IMR-90 (cell line): Measurements from ENCODE around the gene CAND2.

Experiments
- BHLHE40 ChIP-seq: fragments of 150-350 bp; IDR thresholded peaks from 2 replicates; pipeline ENCODE4 v1.6.1; 2016; ENCODE audit warnings: mild to moderate bottlenecking, low read depth, low read length
- CEBPB ChIP-seq: IDR thresholded peaks from 2 replicates; pipeline ENCODE4 v1.6.1; 2012; ENCODE audit warnings: low read depth, low read length, improper control_type of control experiment
- CTCF ChIP-seq: conservative IDR thresholded peaks from 2 replicates; pipeline ENCODE4 v1.5.1; 2012; ENCODE audit warnings: mild to moderate bottlenecking, low read depth, low read length, improper control_type of control experiment
- MAFK ChIP-seq: IDR thresholded peaks from 2 replicates; pipeline ENCODE4 v1.6.1; 2012; ENCODE audit warnings: low read depth, low read length, improper control_type of control experiment
- POLR2A ChIP-seq: IDR thresholded peaks from 2 replicates; pipeline ENCODE4 v1.6.1; 2012; ENCODE audit warnings: mild to moderate bottlenecking, low read depth, low read length
- RAD21 ChIP-seq: IDR thresholded peaks from 2 replicates; pipeline ENCODE4 v1.6.1; 2012; ENCODE audit warnings: low read length, improper control_type of control experiment
- RCOR1 ChIP-seq: IDR thresholded peaks from 2 replicates; pipeline ENCODE4 v1.6.1; 2012; ENCODE audit warnings: mild to moderate bottlenecking, low read length, improper control_type of control experiment; ENCODE audit not compliant: insufficient replicate concordance
- SMC3 ChIP-seq: fragments of 150-350 bp; IDR thresholded peaks from 2 replicates; pipeline ENCODE4 v1.6.1; 2016; ENCODE audit warnings: low read depth, mild to moderate bottlenecking, antibody characterized with exemption, low read length, moderate library complexity
- USF2 ChIP-seq: fragments of 150-350 bp; IDR thresholded peaks from 2 replicates; pipeline ENCODE4 v1.6.1; 2017; ENCODE audit warnings: mild to moderate bottlenecking, antibody characterized with exemption, low read length, low read depth
- TF ChIP-seq, protein P1 (sequence below): fragments of 150-350 bp; IDR thresholded peaks from 2 replicates; pipeline ENCODE4 v1.6.1; 2016; ENCODE audit warnings: low read depth, mild to moderate bottlenecking, low read length, moderate library complexity, borderline replicate concordance

GRCh38 chr3:12771236-12771635 lies 25.2 kb upstream of the CAND2 start:
- TF ChIP-seq CTCF (no peak), BHLHE40 (no peak), POLR2A (no peak), RAD21 (no peak), USF2 (no peak), SMC3 (no peak), CEBPB (no peak), RCOR1 (no peak), MAFK (no peak)
- TF ChIP-seq, protein P1, sequence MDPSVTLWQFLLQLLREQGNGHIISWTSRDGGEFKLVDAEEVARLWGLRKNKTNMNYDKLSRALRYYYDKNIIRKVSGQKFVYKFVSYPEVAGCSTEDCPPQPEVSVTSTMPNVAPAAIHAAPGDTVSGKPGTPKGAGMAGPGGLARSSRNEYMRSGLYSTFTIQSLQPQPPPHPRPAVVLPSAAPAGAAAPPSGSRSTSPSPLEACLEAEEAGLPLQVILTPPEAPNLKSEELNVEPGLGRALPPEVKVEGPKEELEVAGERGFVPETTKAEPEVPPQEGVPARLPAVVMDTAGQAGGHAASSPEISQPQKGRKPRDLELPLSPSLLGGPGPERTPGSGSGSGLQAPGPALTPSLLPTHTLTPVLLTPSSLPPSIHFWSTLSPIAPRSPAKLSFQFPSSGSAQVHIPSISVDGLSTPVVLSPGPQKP: no peak
